CMK (cell line): ENCODE measurements around the gene RPL28.

Experiments
- DNase-seq: peaks from one replicate; pipeline ENCODE4 v3.0.0-alpha.2; 2010; ENCODE audit warnings: low read depth

The RPL28 gene

GRCh38 chr19:55373993-55374757, 11.6 kb upstream of the RPL28 start:
- DNase-seq = no peak

GRCh38 chr19:55376241-55376933, 9.3 kb upstream of the RPL28 start, which contains the start of gene TMEM190:
TMEM190 (plus strand) TSS chr19:55376826; CDS start chr19:55376854, 28 bp downstream.
- no peak for DNase-seq

GRCh38 chr19:55377356-55378131, 8.2 kb upstream of the RPL28 start:
- no peak for DNase-seq

GRCh38 chr19:55379174-55379573, 6.6 kb upstream of the RPL28 start:
- no peak for DNase-seq

GRCh38 chr19:55382013-55382412, 3.7 kb upstream of the RPL28 start:
- no peak for DNase-seq

GRCh38 chr19:55382522-55383054, 3.1 kb upstream of the RPL28 start:
- no peak for DNase-seq

GRCh38 chr19:55383279-55384130, 2.2 kb upstream of the RPL28 start:
- no peak for DNase-seq

GRCh38 chr19:55384131-55384919, 1.4 kb upstream of the RPL28 start, which contains the start of gene TMEM238:
TMEM238 (minus strand) TSS chr19:55384292; CDS start chr19:55384259, 33 bp downstream.
- no peak for DNase-seq

- DNase-seq = peak; percentile 92
These were observed 610 bp upstream of the RPL28 start for GRCh38 chr19:55384920-55385723.

GRCh38 chr19:55386493-55386971, 800 bp downstream of the RPL28 start:
- no peak for DNase-seq

- DNase-seq = no peak
These were observed 2.2 kb downstream of the RPL28 start for GRCh38 chr19:55387736-55388497.

- DNase-seq = no peak
These were observed 3.9 kb downstream of the RPL28 start for GRCh38 chr19:55389386-55390317.

GRCh38 chr19:55390461-55390880, 4.7 kb downstream of the RPL28 start:
- DNase-seq = no peak

GRCh38 chr19:55391191-55391670, 5.5 kb downstream of the RPL28 start:
- no peak for DNase-seq

- DNase-seq = no peak
These were observed 6.2 kb downstream of the RPL28 start for GRCh38 chr19:55391702-55392615.
